Right lobe of liver (tissue), 4 donors: ENCODE data around the gene NEK1.

ENCODE experiments used
- CTCF ChIP-seq, 4 donors: fragments of 200-600 bp in 3 of 4; fragments of 450-650 bp in 1 of 4; IDR thresholded peaks; one replicate each; pipeline versions ENCODE4 v1.5.1 to v1.8.0; 2016 to 2022; ENCODE audit warnings: antibody characterized with exemption in 4 of 4, mild to moderate bottlenecking in 2 of 4
- POLR2A ChIP-seq: fragments of 450-650 bp; IDR thresholded peaks from one replicate; pipeline ENCODE4 v1.6.1; 2017; ENCODE audit warnings: antibody characterized with exemption, mild to moderate bottlenecking
- donor health status: DM: no; HTN: no; CAD: no.
- donor health status: DM: no; HTN: no; CAD: no.
- donor health status: DM: no; HTN: yes; CAD: no.

- TF ChIP-seq POLR2A = no peak
- TF ChIP-seq CTCF (IDR thresholded peaks at IDR 0.05) = no peak
These were observed 235.0 kb downstream of the NEK1 start for GRCh38 chr4:169377367-169377766.
